ENCODE measurements around the gene SSH2. TPM values are rescaled to one million over a fixed set of nuclear protein-coding genes. Genes with fewer than 3 reads are reported as not detected.
A peak's percentile ranks its signal among the peaks of the same experiment; 100 is the strongest.

SSH2 gene
- total RNA-seq, 1 experiment from 2014 or later: 14.6 TPM

DNA sequence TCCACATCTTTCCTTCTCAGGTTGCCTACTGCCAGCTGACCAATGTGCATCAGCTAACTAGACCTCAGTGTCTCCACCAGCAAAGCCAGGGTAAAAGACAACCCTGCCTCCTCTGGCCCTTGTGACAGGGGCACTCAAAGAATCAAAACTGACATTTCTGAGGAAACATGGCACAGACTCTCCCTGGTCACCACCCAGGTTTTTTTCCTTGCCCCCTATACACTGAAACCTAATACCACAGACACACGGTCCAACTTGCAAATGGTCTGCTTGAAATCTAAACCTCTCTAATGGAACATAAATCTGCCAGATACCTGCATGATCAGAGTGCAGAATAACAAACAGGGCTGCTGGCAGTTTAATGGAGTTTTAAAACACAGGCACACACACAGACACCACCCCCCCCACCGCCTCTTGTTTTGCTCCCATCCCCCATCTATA is 287.8 kb downstream of the SSH2 start:
- no peaks in the 10 kb centered on the region for H3K79me1 ChIP-seq (ENCODE audit: insufficient read depth, low read depth, low read length, poor library complexity, severe bottlenecking)
- H3K79me2 ChIP-seq (ENCODE audit: insufficient read depth, low read length): no peaks in the 10 kb centered on the region
- H4K8ac ChIP-seq (replicated peaks; ENCODE audit: insufficient read length, low read depth, low read length): no peak overlapping the region
- H2BK20ac ChIP-seq (ENCODE audit: low read depth, low read length, poor library complexity, severe bottlenecking): no peak overlapping the region
- no peak overlapping the region for H2BK15ac ChIP-seq (ENCODE audit: low read depth, low read length)
- Mint-ChIP-seq H3K27me3 (ENCODE audit: low read depth) (no peaks in the 10 kb centered on the region), H3K4me3 (no peak overlapping the region), H3K27ac (peak overlapping the region in 1 of 3 experiments; percentile 17; a peak in 1 of 7 replicates), H3K9me3 (no peaks in the 10 kb centered on the region), H3K4me1 (peaks cover 22 to 25% of the 10 kb centered on the region in 2 experiments), H3K36me3 (ENCODE audit: insufficient read depth in 1 of 3, low read depth in 3 of 3) (no peaks in the 10 kb centered on the region; a peak in 1 of 7 replicates)
- H3K23ac ChIP-seq (ENCODE audit: insufficient read length, low read depth, low read length): no peak overlapping the region
- H4K91ac ChIP-seq (ENCODE audit: insufficient read length, low read depth, low read length): no peak overlapping the region
- no peak overlapping the region for H4K5ac ChIP-seq (ENCODE audit: insufficient read length, low read depth, low read length)
- no peak overlapping the region for H3T11ph ChIP-seq (ENCODE audit: low read length)
- no peak overlapping the region for H3K4ac ChIP-seq (ENCODE audit: low read depth, low read length)
- TF ChIP-seq, protein P1, sequence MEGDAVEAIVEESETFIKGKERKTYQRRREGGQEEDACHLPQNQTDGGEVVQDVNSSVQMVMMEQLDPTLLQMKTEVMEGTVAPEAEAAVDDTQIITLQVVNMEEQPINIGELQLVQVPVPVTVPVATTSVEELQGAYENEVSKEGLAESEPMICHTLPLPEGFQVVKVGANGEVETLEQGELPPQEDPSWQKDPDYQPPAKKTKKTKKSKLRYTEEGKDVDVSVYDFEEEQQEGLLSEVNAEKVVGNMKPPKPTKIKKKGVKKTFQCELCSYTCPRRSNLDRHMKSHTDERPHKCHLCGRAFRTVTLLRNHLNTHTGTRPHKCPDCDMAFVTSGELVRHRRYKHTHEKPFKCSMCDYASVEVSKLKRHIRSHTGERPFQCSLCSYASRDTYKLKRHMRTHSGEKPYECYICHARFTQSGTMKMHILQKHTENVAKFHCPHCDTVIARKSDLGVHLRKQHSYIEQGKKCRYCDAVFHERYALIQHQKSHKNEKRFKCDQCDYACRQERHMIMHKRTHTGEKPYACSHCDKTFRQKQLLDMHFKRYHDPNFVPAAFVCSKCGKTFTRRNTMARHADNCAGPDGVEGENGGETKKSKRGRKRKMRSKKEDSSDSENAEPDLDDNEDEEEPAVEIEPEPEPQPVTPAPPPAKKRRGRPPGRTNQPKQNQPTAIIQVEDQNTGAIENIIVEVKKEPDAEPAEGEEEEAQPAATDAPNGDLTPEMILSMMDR (conservative IDR thresholded peaks at IDR 0.05): no peak
- H3K27ac ChIP-seq (ENCODE audit: insufficient read length, low read depth, low read length): no peak overlapping the region
- no peak for DNase-seq
- H3K9ac ChIP-seq (ENCODE audit: extremely low read depth, insufficient read length, low read length): no peak overlapping the region
- WGBS (ENCODE audit: extremely low coverage, insufficient read length, low lambda C conversion rate): no CpG with 5 or more reads among the region's 2 CpGs
- no peak overlapping the region for H3K4me2 ChIP-seq (ENCODE audit: insufficient read depth, insufficient read length, low read length)
- no peaks in the 10 kb centered on the region for H3K9me3 ChIP-seq (ENCODE audit: control insufficient read depth, low read depth, low read length)
- H2BK12ac ChIP-seq (ENCODE audit: insufficient read length, low read depth, low read length): no peak overlapping the region
- H3K27me3 ChIP-seq (ENCODE audit: insufficient read depth, low read length): no peaks in the 10 kb centered on the region
- no peak overlapping the region for H2AFZ ChIP-seq (ENCODE audit: low read length)
- no peak overlapping the region for H2AK5ac ChIP-seq (ENCODE audit: insufficient read length, low read length)
- no peak overlapping the region for H3K18ac ChIP-seq (ENCODE audit: insufficient read length, low read depth, low read length)
- 0 out of 2 replicates have a peak, but pooled peaks cover 2% of the 10 kb centered on the region for H3K4me1 ChIP-seq (ENCODE audit: insufficient read depth, low read length)
- H4K20me1 ChIP-seq (ENCODE audit: control insufficient read depth, insufficient read depth, insufficient read length): no peaks in the 10 kb centered on the region
- H3K14ac ChIP-seq (ENCODE audit: insufficient read depth, low read length): no peak overlapping the region
- no peak overlapping the region for H2BK120ac ChIP-seq (ENCODE audit: low read depth, low read length, poor library complexity, severe bottlenecking)
- H3K23me2 ChIP-seq (ENCODE audit: insufficient read length, low read depth, low read length, poor library complexity, severe bottlenecking): no peaks in the 10 kb centered on the region
- no peak overlapping the region for H3K56ac ChIP-seq (ENCODE audit: insufficient read length, low read depth, low read length)
- H2BK5ac ChIP-seq (ENCODE audit: insufficient read length, low read length): no peak overlapping the region

Data from H9 (cell line).